Thyroid gland (tissue), 4 donors: ENCODE measurements around the gene XCL1. TPM values are rescaled to one million over a fixed set of nuclear protein-coding genes. Genes with fewer than 3 reads are reported as not detected.

Source experiments
- DNase-seq, 2 donors: peaks; one replicate each; pipeline ENCODE4 v3.0.0-alpha.2; 2019
- H3K27ac ChIP-seq, 3 donors: fragments of 200-600 bp; sonication (generic); 1 replicate in 2 of 3; 2 replicates in 1 of 3; pipeline ENCODE4 v1.5.1; 2016 to 2019; ENCODE audit warnings: mild to moderate bottlenecking in 1 of 3, moderate library complexity in 1 of 3
- H3K27me3 ChIP-seq: fragments of 200-600 bp; sonication (generic); one replicate; pipeline ENCODE4 v1.5.1; 2019
- H3K36me3 ChIP-seq, 2 donors: fragments of 200-600 bp; sonication (generic); one replicate each; pipeline ENCODE4 v1.5.1; 2016 to 2019
- H3K4me1 ChIP-seq, 2 donors: fragments of 200-600 bp; sonication (generic); one replicate each; pipeline ENCODE4 v1.5.1; 2017 to 2019
- H3K4me3 ChIP-seq, 3 donors: fragments of 200-600 bp; sonication (generic); replicated peaks in 1 of 3; 1 replicate in 2 of 3; 2 replicates in 1 of 3; pipeline ENCODE4 v1.5.1; 2016; ENCODE audit warnings: mild to moderate bottlenecking in 1 of 3
- H3K9me3 ChIP-seq: fragments of 200-600 bp; sonication (generic); one replicate; pipeline ENCODE4 v1.5.1; 2017
- CTCF ChIP-seq, 6 experiments: fragments of 200-600 bp in 3 of 6; fragments of 450-650 bp in 3 of 6; sonication (generic) in 3 of 6; IDR thresholded peaks; one replicate each; pipeline ENCODE4 v1.5.1; 2016 to 2019; ENCODE audit warnings: antibody characterized with exemption in 6 of 6, mild to moderate bottlenecking in 2 of 6, inconsistent platforms in 1 of 6, moderate library complexity in 1 of 6
- POLR2A ChIP-seq, 2 donors: fragments of 450-650 bp; IDR thresholded peaks; one replicate each; pipeline ENCODE4 v1.6.1; 2017; ENCODE audit warnings: antibody characterized with exemption in 2 of 2, mild to moderate bottlenecking in 2 of 2, moderate library complexity in 1 of 2
- WGBS, 2 donors: methylation state at CpG; one replicate each; pipeline ENCODE4 v1.1.5; 2017; 5-methylcytosine and 5-hydroxymethylcytosine counted together
- intact Hi-C: fragments of 100-400 bp; cut with DNase I; formaldehyde crosslinking; loops from one replicate; pipeline ENCODE4 v1.15.1; 2023
- total RNA-seq, 4 donors: library from RNA; depleted of rRNA; stranded (reverse); fragments of >200 nt; gene quantifications; one replicate each; pipeline ENCODE4 v1.2.3, GENCODE V29; 2016

Gene XCL1
- total RNA-seq, 4 donors from 2014 or later: 0.81 TPM; not detected in 3

DNA sequence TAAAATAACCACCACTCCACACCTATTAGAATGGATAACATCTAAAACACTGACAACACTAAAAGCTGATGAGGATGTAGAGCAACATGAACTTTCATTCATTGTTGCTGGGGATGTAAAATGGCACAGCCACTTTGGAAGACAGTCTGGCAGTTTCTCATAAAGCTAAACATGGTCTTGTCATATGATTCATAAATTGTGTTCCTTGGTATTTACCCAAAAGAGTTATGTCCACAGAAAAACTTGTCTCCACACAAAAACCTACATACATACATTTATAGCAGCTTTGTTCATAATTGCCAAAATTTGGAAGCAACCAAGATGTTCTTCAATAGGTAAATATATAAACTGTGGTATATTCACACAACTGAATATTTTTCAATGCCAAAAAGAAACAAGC is 16.0 kb upstream of the XCL1 start:
- intact Hi-C loops: loop anchor here (10.0 kb wide), 1 partner anchor 216 kb away; no protein-coding TSS in a partner anchor
- TF ChIP-seq POLR2A (IDR thresholded peaks at IDR 0.05) (no peak), CTCF (IDR thresholded peaks at IDR 0.05) (no peak)
- no peak overlapping the region for H3K4me3 ChIP-seq
- no peak for DNase-seq
- H3K27me3 ChIP-seq: no peaks in the 10 kb centered on the region
- H3K9me3 ChIP-seq: no peaks in the 10 kb centered on the region
- H3K4me1 ChIP-seq: no peaks in the 10 kb centered on the region
- no peaks in the 10 kb centered on the region for H3K36me3 ChIP-seq
- H3K27ac ChIP-seq: no peak overlapping the region

DNA sequence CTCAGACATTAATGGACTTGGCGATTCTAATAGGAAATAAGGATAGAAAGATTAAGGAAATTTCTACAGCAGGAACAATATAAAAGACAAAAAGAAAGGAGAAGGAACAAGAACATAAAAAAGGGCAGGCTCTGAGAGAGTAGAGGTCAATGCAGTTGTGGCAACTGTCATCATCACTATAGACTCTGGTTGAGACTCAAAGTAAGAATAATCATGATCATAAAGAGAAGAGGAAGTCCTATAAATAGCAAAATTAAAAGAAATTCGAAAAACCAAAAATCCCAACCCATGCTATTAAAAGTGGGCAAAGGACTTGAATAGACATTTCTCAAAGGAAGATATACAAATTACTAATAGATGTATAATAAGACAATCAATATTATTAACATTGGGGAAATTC is 14.4 kb upstream of the XCL1 start:
- TF ChIP-seq POLR2A (IDR thresholded peaks at IDR 0.05): no peak
- TF ChIP-seq CTCF (IDR thresholded peaks at IDR 0.05): no peak
- no peaks in the 10 kb centered on the region for H3K4me1 ChIP-seq
- no peaks in the 10 kb centered on the region for H3K27me3 ChIP-seq
- H3K9me3 ChIP-seq: no peaks in the 10 kb centered on the region
- WGBS, 2 donors: 90 to 92% methylated on average over 2 of the region's 2 CpGs
- no peak for DNase-seq
- no peak overlapping the region for H3K27ac ChIP-seq
- intact Hi-C loops: loop anchor here (10.0 kb wide), 1 partner anchor 217 kb away; no protein-coding TSS in a partner anchor
- no peak overlapping the region for H3K4me3 ChIP-seq
- H3K36me3 ChIP-seq: no peaks in the 10 kb centered on the region

DNA sequence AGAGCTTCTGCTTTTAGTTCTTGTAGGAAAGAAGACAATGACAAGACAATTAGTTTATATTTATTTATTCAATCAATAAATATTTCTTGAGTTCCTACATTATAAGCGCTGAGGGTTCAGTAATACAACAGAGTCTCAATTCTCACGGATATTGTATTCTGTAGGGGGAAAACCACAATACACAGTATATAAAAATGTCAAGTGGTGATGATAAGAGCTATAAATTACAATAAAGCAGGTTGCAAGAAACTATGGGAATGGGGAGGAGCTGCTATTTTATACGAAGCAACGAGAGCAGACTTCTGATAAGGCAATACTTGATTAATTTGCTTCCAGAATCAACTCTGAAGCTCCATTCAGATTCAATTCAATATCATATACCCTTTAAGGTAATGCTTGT is 10.6 kb upstream of the XCL1 start:
- Histone ChIP-seq H3K9me3 (no peaks in the 10 kb centered on the region), H3K27ac (no peak overlapping the region), H3K36me3 (no peaks in the 10 kb centered on the region), H3K4me3 (no peak overlapping the region), H3K27me3 (no peaks in the 10 kb centered on the region), H3K4me1 (no peaks in the 10 kb centered on the region)
- intact Hi-C loops: loop anchor here (10.0 kb wide), 1 partner anchor 221 kb away; no protein-coding TSS in a partner anchor
- no peak for DNase-seq
- TF ChIP-seq CTCF (IDR thresholded peaks at IDR 0.05): no peak
- no peak for TF ChIP-seq POLR2A (IDR thresholded peaks at IDR 0.05)
- 75 to 78% methylated on average over 4 of the region's 4 CpGs for WGBS, 2 donors

GRCh38 chr1:168567007-168567406 is 9.4 kb upstream of the XCL1 start:
- intact Hi-C loops: loop anchor here (10.0 kb wide), 1 partner anchor 222 kb away; no protein-coding TSS in a partner anchor
- TF ChIP-seq CTCF (IDR thresholded peaks at IDR 0.05) (no peak), POLR2A (IDR thresholded peaks at IDR 0.05) (no peak)
- Histone ChIP-seq H3K9me3 (no peaks in the 10 kb centered on the region), H3K36me3 (no peaks in the 10 kb centered on the region), H3K27ac (no peak overlapping the region), H3K4me3 (no peak overlapping the region), H3K27me3 (no peaks in the 10 kb centered on the region), H3K4me1 (no peaks in the 10 kb centered on the region)
- WGBS, 2 donors: 74 to 84% methylated on average over 1 of the region's 1 CpG
- no peak for DNase-seq

GRCh38 chr1:168567568-168567967 is 8.8 kb upstream of the XCL1 start:
- Histone ChIP-seq H3K4me1 (no peaks in the 10 kb centered on the region), H3K36me3 (no peaks in the 10 kb centered on the region), H3K27me3 (no peaks in the 10 kb centered on the region), H3K9me3 (no peaks in the 10 kb centered on the region), H3K4me3 (no peak overlapping the region), H3K27ac (no peak overlapping the region)
- DNase-seq: no peak
- TF ChIP-seq CTCF (IDR thresholded peaks at IDR 0.05) (no peak), POLR2A (IDR thresholded peaks at IDR 0.05) (no peak)
- 93 to 97% methylated on average over 3 of the region's 3 CpGs for WGBS, 2 donors
- intact Hi-C loops: loop anchor here (10.0 kb wide), 1 partner anchor 223 kb away; no protein-coding TSS in a partner anchor
